Thoracic aorta (tissue), 2 donors: ENCODE measurements around the gene KRT73. TPM values are rescaled to one million over a fixed set of nuclear protein-coding genes. Genes with fewer than 3 reads are reported as not detected.

Experiments used
- ATAC-seq: fragments of 150-250 bp; one replicate; pipeline ENCODE4 v1.8.0; 2017; ENCODE audit warnings: low read depth; ENCODE audit not compliant: insufficient number of reproducible peaks, low FRiP score
- DNase-seq: peaks from one replicate; pipeline ENCODE4 v3.0.0-alpha.2; 2020; ENCODE audit warnings: low spot score
- H3K27ac ChIP-seq, 2 donors: fragments of 200-600 bp; sonication (generic); 1 replicate in 1 of 2; 2 replicates in 1 of 2; pipeline ENCODE4 v1.5.1; 2016; ENCODE audit warnings: mild to moderate bottlenecking in 2 of 2, moderate library complexity in 2 of 2
- H3K27me3 ChIP-seq: fragments of 200-600 bp; sonication (generic); replicated peaks from 2 replicates; pipeline ENCODE4 v1.6.0; 2016; ENCODE audit warnings: mild to moderate bottlenecking; ENCODE audit not compliant: insufficient read depth
- H3K36me3 ChIP-seq: fragments of 200-600 bp; sonication (generic); one replicate; pipeline ENCODE4 v1.5.1; 2016
- H3K4me1 ChIP-seq, 2 donors: fragments of 200-600 bp; sonication (generic); 1 replicate in 1 of 2; 2 replicates in 1 of 2; pipeline versions ENCODE4 v1.5.1 to v1.6.0; 2016; ENCODE audit warnings: low read depth in 2 of 2, mild to moderate bottlenecking in 1 of 2; ENCODE audit not compliant: control insufficient read depth in 1 of 2
- H3K4me3 ChIP-seq: fragments of 200-600 bp; sonication (generic); 2 replicates; pipeline ENCODE4 v1.5.1; 2016; ENCODE audit warnings: mild to moderate bottlenecking
- H3K9me3 ChIP-seq: fragments of 200-600 bp; sonication (generic); 2 replicates; pipeline ENCODE4 v1.5.1; 2016
- CTCF ChIP-seq: fragments of 200-600 bp; sonication (generic); IDR thresholded peaks from one replicate; pipeline ENCODE4 v1.5.1; 2019; ENCODE audit warnings: antibody characterized with exemption
- total RNA-seq, 2 donors: library from RNA; depleted of rRNA; stranded (reverse); fragments of >200 nt; gene quantifications; one replicate each; pipeline versions ENCODE4 v1.1.0 to v1.2.3, GENCODE V29; 2016

KRT73 gene
- total RNA-seq, 2 donors from 2014 or later: not detected

GRCh38 chr12:52647601-52648000 is 29.2 kb upstream of the KRT73 start:
- DNase-seq (no peak), ATAC-seq (no peak)
- no peak overlapping the region for H3K27ac ChIP-seq
- no peak overlapping the region for H3K4me3 ChIP-seq
- H3K9me3 ChIP-seq: no peaks in the 10 kb centered on the region
- TF ChIP-seq CTCF: no peak
- H3K36me3 ChIP-seq: no peaks in the 10 kb centered on the region
- H3K4me1 ChIP-seq: no peaks in the 10 kb centered on the region
- no peaks in the 10 kb centered on the region for H3K27me3 ChIP-seq

GRCh38 chr12:52646613-52647012 is 28.3 kb upstream of the KRT73 start:
- no peak for ATAC-seq
- H3K4me3 ChIP-seq: no peak overlapping the region
- H3K4me1 ChIP-seq: no peaks in the 10 kb centered on the region
- no peak for DNase-seq
- no peaks in the 10 kb centered on the region for H3K27me3 ChIP-seq
- H3K36me3 ChIP-seq: no peaks in the 10 kb centered on the region
- H3K9me3 ChIP-seq: no peaks in the 10 kb centered on the region
- H3K27ac ChIP-seq: no peak overlapping the region
- TF ChIP-seq CTCF: no peak

- Histone ChIP-seq H3K4me3 (no peak overlapping the region), H3K27ac (no peak overlapping the region), H3K4me1 (no peaks in the 10 kb centered on the region), H3K36me3 (no peaks in the 10 kb centered on the region), H3K27me3 (no peaks in the 10 kb centered on the region), H3K9me3 (no peaks in the 10 kb centered on the region)
- TF ChIP-seq CTCF: no peak
- no peak for DNase-seq
- no peak for ATAC-seq
Observed at GRCh38 chr12:52645982-52646381, 27.6 kb upstream of the KRT73 start.

- Histone ChIP-seq H3K27me3 (no peaks in the 10 kb centered on the region), H3K9me3 (no peaks in the 10 kb centered on the region), H3K4me3 (no peak overlapping the region), H3K36me3 (no peaks in the 10 kb centered on the region), H3K27ac (no peak overlapping the region), H3K4me1 (no peaks in the 10 kb centered on the region)
- no peak for DNase-seq
- no peak for ATAC-seq
- TF ChIP-seq CTCF: no peak
Observed at GRCh38 chr12:52645120-52645761, 26.9 kb upstream of the KRT73 start.

- Histone ChIP-seq H3K36me3 (no peaks in the 10 kb centered on the region), H3K9me3 (no peaks in the 10 kb centered on the region), H3K27ac (no peak overlapping the region), H3K4me1 (no peaks in the 10 kb centered on the region), H3K4me3 (no peak overlapping the region), H3K27me3 (no peaks in the 10 kb centered on the region)
- ATAC-seq: no peak
- no peak for DNase-seq
- TF ChIP-seq CTCF: no peak
Observed at GRCh38 chr12:52644078-52644415, 25.7 kb upstream of the KRT73 start.
